Measurements from ENCODE around the gene TCP11L1. TPM values are rescaled to one million over a fixed set of nuclear protein-coding genes. Genes with fewer than 3 reads are reported as not detected.
"Not testable (repeated sequence)": the region's sequence is repeated elsewhere in the genome, so short reads cannot be mapped to it uniquely, and the experiment has no call there.

TCP11L1 gene
- total RNA-seq, 1 donor from 2014 or later: 18.1 TPM

GRCh38 chr11:33094157-33094556 lies 54.8 kb downstream of the TCP11L1 start:
- ATAC-seq (no peak), DNase-seq (no peak)
- Histone ChIP-seq H3K4me3 (no peak overlapping the region), H3K9me3 (no peaks in the 10 kb centered on the region), H3K4me1 (no peaks in the 10 kb centered on the region), H3K27me3 (ENCODE audit: low read depth) (no peaks in the 10 kb centered on the region), H3K27ac (no peak overlapping the region), H3K36me3 (peaks cover 66% of the 10 kb centered on the region)
- intact Hi-C loops (cut with DNase I): no loop called here
- no peak for TF ChIP-seq CTCF (IDR thresholded peaks at IDR 0.05)

GRCh38 chr11:33103836-33104235 lies 64.5 kb downstream of the TCP11L1 start:
- peaks cover 56% of the 10 kb centered on the region for H3K36me3 ChIP-seq
- no peaks in the 10 kb centered on the region for H3K9me3 ChIP-seq
- ATAC-seq (no peak), DNase-seq (no peak)
- no peak overlapping the region for H3K4me3 ChIP-seq
- intact Hi-C loops (cut with DNase I): no loop called here
- H3K27ac ChIP-seq: no peak overlapping the region
- TF ChIP-seq CTCF (IDR thresholded peaks at IDR 0.05): no peak
- no peaks in the 10 kb centered on the region for H3K27me3 ChIP-seq (ENCODE audit: low read depth)
- H3K4me1 ChIP-seq: no peaks in the 10 kb centered on the region

GRCh38 chr11:33109294-33109895 lies 70.0 kb downstream of the TCP11L1 start:
- intact Hi-C loops (cut with DNase I): no loop called here
- no peak for ATAC-seq

GRCh38 chr11:33110083-33110482 lies 70.7 kb downstream of the TCP11L1 start:
- ATAC-seq: no peak
- Histone ChIP-seq H3K4me1 (no peaks in the 10 kb centered on the region), H3K4me3 (no peak overlapping the region), H3K36me3 (no peaks in the 10 kb centered on the region), H3K27ac (no peak overlapping the region), H3K9me3 (no peaks in the 10 kb centered on the region), H3K27me3 (ENCODE audit: low read depth) (no peaks in the 10 kb centered on the region)
- no peak for DNase-seq
- intact Hi-C loops (cut with DNase I): no loop called here
- no peak for TF ChIP-seq CTCF (IDR thresholded peaks at IDR 0.05)

More at GRCh38 chr11:33109294-33109895, 70.0 kb downstream of the TCP11L1 start:
- no peaks in the 10 kb centered on the region for H3K4me1 ChIP-seq
- no peak for DNase-seq
- H3K4me3 ChIP-seq: no peak overlapping the region
- no peaks in the 10 kb centered on the region for H3K9me3 ChIP-seq
- no peak overlapping the region for H3K27ac ChIP-seq
- H3K27me3 ChIP-seq (ENCODE audit: low read depth): no peaks in the 10 kb centered on the region
- peaks cover 4% of the 10 kb centered on the region for H3K36me3 ChIP-seq
- TF ChIP-seq CTCF (IDR thresholded peaks at IDR 0.05): no peak

- no peaks in the 10 kb centered on the region for H3K9me3 ChIP-seq
- ATAC-seq (no peak), DNase-seq (no peak)
- H3K27me3 ChIP-seq (ENCODE audit: low read depth): no peaks in the 10 kb centered on the region
- TF ChIP-seq CTCF (IDR thresholded peaks at IDR 0.05): no peak
- no peak overlapping the region for H3K4me3 ChIP-seq
- H3K36me3 ChIP-seq: no peaks in the 10 kb centered on the region
- intact Hi-C loops (cut with DNase I): no loop called here
- H3K4me1 ChIP-seq: no peaks in the 10 kb centered on the region
- H3K27ac ChIP-seq: no peak overlapping the region
These were observed 77.2 kb downstream of the TCP11L1 start for GRCh38 chr11:33116535-33116934.

- ATAC-seq; H3K4me3 ChIP-seq; intact Hi-C loops (cut with DNase I); H3K27ac ChIP-seq; H3K9me3 ChIP-seq; H3K27me3 ChIP-seq (ENCODE audit: low read depth); H3K4me1 ChIP-seq; DNase-seq; H3K36me3 ChIP-seq: not testable (repeated sequence)
These were observed 83.3 kb downstream of the TCP11L1 start for GRCh38 chr11:33122696-33123095.

Other genes starting within 250 kb of the TCP11L1 start
- gene CCDC73, start 244.9 kb upstream of the TCP11L1 start, total RNA-seq: 0.09 TPM
- gene PRRG4, start 209.6 kb upstream of the TCP11L1 start, total RNA-seq: 12.0 TPM
- 27.6 TPM for gene QSER1, start 146.8 kb upstream of the TCP11L1 start, total RNA-seq
- 0.71 TPM for gene DEPDC7, start 23.7 kb upstream of the TCP11L1 start, total RNA-seq
- gene CSTF3, start 121.9 kb downstream of the TCP11L1 start, total RNA-seq: 20.4 TPM
- 138 TPM for gene HIPK3, start 217.8 kb downstream of the TCP11L1 start, total RNA-seq

Measured in lower lobe of right lung (tissue), 2 donors.